Activated gamma-delta T cell (primary cell): ENCODE results near the gene TTC28.
"Not testable (repeated sequence)": the region's sequence is repeated elsewhere in the genome, so short reads cannot be mapped to it uniquely, and the experiment has no call there.

Experiments used
- DNase-seq: peaks from one replicate; lab custom pipeline; 2025; lab: John Stamatoyannopoulos, UW
- total RNA-seq, 2 donors: gene quantifications; one replicate each; lab custom pipeline; 2026; lab: John Stamatoyannopoulos, UW

The TTC28 gene
- 1.9 to 8.4 reads per million in 2 donors for total RNA-seq

DNA sequence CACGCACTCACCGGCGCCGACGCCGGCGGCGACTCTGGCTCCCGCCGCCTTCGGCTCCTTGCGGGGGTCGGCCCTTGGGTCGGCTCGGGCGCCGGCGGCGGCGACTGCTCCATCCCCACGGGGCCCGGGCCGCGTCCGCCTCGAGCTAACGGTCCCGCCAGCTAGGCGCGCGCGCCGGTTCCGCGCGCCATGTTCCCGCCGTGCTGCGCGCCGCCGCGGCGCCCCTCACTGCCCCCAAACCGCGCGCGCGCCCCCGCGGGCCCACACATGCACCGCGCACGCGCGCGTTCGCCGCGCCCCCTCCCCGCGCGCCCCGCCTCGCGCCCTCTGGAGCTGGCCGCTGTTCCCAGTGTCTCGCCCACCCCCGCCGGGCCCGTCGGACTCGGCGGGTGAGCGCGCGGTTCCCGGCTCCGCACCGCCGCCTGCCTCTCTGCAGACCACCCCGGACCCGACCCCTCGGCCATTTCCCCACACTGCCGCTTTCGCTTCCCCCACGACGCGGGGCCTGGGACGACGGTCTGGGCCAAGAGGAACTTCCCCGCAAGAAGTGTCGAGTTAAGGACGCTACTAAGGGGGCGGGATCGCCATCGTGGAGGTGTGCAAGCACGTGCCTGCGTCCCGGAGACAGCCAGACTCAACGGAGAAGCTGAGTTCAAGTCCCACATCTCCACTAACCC is at the start of gene TTC28:
TSS of gene TTC28 (minus strand) at position 230 of the 677 bp plus-strand sequence. CDS start at position 113, 117 bp downstream.
- DNase-seq: peak; percentile 27

DNA sequence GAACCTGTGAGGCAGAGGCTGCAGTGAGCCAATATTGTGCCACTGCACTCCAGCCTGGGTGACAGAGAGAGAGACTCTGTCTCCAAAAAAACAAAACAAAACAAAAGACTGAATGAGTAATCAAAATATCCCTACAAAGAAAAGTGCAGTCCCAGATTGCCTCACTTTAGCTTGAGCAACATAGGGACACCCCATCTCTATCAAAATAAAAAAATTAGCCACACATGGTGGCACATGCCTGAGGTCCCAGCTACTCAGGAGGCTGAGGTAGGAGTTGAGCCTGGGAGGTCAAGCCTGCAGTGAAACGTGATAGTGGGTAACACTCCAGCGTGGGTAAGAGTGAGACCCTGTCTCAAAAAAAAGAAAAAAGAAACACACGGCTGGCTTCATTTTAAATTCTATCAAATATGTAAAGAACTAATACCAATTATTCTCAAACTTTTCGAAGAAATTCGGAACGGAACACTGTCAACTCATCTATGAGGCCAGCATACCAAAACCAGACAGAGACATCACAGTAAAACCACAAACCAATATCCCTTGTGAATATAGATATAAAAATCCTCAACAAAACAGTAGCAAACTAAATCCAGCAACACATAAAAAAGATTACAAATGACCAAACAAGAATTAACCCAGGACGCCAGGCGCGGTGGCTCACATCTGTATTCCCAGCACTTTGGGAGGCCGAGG is 49.1 kb upstream of the TTC28 start:
- no peak for DNase-seq

DNA sequence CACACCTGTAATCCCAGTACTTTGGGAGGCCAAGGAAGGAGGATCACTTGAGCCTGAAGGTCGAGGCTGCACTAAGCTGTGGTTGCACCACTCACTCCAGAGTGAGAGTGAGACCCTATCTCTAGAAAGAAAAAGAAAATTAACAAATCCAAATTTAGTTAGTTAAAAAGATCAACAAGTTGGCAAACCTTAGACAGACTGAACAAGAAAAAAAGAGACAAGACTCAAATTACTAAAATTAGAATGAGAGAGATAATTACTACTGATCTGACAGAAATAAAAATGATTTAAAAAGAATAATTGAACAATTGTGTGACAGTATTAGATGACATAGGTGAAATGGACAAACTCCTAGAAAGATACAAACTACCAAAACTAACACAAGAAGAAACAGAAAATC is 48.4 kb upstream of the TTC28 start:
- DNase-seq: no peak

DNA sequence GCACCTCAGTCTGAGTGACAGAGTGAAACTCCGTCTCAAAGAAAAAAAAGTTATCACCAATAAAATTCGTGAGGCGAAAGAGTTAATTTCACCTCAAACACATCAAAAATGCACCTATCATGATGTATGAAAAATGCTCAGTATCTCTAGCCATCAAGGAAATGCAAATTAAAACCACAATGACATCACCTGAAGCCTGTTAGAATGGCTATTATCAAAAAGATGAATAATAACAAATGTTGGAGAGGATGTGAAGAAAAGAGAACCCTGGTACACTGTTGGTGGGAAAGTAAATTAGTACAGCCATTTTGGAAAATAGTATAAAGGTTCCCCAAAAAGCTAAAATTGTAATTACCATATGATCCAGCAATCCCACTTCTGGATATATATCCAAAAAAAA is 38.4 kb upstream of the TTC28 start:
- DNase-seq: no peak

DNA sequence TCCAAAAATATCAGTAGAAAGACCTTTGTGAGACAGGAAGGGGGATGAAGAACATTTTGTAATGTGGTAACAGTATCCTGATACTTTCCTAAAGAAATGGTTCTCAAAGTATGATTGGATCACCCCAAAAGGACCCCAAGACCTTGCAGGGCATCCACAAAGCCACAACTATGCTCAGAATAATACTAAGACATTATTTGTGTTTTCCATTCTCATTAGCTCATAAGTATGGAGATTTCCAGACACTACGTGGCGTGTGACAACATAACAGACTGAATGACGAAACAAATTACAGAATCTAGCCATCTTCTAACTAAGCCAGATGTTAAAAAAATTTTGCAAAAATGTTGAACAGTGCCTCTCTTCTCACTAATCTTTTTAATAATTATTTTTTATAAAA is 37.0 kb upstream of the TTC28 start:
- DNase-seq: no peak

DNA sequence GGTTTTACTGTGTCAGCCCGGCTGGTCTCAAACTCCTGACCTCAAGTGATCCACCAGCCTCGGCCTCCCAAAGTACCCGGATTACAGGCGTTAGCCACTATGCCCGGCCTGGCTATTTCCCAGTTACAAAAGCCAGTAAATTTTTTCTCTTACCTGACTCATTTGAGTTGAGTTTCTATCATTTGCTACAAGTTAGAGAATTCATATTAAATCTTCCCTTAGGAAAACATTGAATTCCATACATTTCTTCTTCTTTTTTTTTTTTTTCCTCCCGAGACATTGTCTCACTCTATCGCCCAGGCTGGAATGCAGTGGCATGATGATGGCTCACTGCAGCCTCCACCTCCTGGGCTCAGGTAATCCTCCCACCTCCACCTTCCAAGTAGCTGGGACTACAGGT is 36.0 kb upstream of the TTC28 start:
- DNase-seq: no peak

DNA sequence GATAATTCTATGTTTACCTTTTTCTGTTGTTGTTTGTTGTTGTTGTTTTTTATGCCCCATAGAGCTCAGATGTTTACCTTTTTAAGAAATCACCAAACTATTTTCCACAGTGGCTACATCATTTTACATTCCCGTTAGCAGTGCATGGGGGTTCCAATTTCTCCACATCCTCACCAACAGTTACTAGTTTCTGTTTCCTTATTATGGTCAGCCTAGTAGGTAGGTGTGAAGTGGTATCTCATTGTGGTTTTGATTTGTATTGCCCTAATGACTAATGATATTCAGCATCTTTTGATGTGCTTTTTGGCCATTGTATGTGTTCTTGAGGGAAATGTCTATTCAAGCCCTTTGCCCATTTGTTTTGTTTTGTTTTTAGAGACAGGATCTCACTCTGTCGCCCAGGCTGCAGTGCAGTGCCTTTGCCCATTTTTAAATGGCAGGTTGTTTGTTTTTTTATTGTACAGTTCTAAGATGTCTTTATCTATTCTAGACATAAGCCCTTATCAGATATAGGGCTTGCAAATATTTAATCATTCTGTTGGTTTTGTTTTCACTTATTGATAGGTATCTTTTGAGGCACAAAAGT is 34.5 kb upstream of the TTC28 start:
- DNase-seq: no peak

DNA sequence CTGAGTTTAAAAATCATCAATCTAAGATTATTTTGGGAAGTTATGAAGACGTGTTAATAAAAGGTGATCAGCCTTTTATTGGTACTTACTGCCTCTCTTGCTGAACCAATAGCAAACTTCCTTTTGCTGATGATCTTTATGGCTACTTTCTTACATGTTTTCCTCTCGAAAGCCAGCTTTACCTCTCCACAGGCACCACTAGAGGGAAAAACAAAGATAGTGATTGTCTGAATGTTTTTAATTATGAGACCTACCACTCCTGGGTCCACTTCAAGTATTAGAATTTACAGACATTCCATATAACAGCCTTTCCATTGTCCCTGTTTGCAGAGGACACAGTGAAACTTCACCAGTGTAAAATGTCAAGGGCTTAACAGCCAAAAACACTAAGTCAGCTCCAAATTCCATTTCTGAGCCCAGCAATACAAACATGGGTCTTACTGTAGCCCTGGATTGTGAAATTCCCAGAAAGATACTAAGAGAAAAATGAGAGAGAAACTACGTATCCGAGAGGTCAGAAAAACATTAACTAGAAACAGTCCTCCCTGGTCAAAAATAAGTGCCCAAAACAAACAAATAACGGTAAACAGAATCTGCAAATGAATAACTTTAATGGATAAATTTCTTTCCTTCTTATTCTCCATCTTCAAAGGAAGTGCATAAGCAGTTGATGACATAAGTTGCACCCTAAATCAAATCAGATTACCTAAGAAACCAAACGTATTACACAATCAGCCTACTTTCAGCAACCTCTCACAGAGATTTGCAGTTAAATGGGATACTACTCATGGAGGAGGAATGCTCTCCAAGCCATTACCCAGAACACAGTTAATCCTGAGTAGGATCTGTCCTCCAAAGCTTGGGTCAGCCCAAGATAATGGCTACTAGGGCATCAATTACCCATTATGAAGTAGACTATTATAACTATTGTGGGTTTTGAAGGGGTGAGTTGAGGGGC is 32.5 kb upstream of the TTC28 start:
- no peak for DNase-seq

DNA sequence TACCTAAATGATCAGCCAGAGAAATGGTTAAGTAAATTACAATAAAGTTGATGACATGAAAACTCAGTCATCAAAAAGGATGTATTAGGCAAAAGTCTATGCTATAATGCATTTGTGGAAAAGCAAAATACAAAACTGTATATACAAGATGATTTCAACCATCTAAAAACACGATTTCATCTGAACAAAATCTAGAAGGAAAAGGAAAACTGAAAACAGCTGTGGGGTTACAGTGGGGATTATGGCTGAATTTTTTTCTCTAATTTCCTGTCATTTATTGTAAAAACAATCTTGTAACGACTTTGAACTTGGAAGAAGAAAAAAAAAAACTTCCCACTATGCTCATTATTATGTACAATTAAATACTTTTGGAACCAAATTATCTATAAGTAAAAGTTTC is 31.7 kb upstream of the TTC28 start:
- DNase-seq: no peak

DNA sequence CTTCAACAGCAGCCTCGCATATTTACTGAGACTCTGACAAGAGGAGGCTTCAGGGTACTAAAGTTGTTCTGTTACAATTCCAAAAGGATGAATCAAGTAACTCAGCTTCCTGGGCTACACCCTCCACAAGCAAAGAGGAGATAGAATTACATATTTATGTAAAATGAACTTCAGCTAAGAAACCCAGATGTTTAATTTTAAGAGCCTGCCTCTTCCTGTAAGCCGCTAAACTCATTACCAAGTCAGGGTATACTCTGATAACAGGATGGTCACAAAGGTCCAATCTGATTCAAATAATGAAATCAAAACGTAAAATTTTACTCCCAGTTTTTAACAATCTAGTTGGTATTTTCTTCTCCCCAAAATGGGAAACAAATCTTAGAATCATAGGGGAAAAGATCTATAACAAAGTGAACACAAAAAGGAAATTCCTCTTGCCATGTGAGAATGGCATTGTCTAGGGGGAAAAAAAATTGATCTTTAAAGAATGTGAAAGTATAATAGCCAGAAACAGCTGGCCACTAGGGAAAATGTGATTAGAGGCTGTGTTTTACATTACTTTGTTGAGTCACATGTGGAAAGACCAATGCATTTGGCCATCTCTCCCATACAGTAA is 31.0 kb upstream of the TTC28 start:
- DNase-seq: no peak

DNA sequence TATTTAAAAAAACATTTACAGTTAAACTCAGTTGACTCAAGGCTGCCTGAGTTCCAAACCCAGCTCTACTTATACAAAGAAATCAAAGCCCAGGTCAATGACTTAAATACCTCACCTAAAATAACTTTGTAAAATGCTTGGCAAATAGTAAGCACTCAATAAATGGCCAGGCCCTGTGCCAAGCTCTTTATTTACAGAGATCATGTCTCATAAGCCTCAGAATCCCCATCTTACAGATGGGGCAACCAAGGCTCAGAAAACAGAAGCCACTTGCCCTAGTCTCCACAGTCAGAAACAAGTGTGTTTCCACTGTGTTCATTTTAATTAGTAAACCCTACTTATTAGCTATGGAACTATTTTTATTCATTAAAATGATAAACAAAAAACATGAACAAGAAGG is 30.5 kb upstream of the TTC28 start:
- DNase-seq: no peak

DNA sequence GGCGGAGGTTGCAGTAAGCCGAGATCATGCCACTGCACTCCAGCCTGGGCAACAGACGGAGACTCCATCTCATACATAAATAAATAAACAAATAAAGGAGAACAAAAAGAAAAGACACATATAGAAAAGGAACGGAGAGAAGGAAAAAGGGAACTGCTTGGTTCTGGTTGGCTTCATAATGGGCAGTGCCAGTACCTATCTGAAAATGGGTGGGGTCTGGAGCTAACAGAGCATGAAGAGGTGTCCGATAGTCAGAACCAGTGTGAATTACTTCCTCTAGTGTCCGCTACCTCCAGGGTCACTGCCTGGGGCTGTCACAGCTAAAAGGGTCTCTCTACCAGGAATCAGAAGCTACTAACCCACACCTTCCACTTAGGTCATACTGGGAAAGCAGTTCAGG is 27.2 kb upstream of the TTC28 start:
- DNase-seq: no peak

DNA sequence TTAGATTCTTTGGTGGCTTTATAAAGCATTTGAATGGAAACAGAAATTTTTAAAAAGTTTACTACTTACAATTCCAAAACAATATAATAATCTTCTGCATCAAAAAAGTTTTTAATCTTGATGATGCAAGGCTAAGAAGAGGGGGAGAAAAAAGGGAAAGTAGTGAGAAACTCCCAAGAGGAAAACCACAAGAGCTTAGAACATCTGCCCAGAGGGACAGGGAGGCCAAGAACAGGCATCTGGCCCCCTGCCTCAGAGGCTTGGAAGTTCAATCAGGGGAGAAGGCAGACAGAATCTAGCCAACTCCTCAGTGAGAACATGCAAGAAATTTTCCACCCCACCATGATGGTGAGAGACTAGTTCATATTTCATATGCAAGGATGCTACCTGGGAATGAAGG is 23.8 kb upstream of the TTC28 start:
- DNase-seq: no peak

DNA sequence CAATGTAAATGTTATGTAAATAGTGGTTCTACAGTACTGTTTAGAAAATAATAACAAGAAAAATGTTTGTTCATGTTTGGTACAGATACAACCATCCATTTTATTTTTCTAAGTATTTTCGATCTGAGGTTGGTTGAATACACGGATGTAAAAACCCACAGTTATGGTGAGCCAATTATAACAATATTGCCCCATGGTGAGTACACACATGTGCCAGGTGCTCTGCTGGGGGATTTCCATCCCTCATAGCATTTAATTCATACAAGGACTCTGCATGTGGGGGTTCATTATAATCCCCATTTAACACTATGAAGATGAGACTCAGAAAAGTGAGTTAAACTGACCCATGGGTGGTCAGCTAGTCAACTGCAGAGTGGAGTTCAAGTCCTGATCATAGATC is 23.3 kb upstream of the TTC28 start:
- DNase-seq: no peak

DNA sequence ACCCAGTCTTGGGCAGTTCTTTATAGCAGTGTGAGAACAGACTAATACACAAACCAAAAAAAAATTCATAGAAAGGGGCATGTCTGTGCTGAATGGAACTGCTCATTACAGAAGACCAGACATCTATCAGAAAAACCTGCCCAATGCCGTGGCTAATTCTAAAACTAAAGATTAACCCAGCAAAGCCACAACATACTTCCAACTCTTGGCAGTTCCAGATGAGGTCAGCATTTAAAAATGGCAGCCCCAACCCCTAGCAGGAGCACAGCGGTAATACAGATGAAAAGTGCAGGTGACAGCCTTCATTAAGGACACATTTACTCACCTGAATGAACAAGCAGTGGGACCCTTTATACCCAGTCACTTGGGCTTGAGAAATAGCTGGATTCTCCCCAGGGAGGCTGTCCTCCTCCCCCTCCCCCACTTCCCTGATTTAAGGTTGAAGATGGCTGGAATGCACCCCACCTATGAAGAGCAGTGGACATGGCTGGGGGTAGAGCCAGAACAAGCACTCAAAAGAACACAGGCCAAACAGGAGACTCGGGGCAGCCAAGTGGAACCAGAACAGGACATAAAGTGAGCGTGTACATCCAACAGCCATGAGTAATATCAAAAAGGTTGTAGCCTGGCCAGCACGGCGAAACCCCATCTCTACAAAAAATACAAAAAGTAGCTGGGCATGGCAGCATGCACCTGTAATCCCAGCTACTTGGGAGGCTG is 13.6 kb upstream of the TTC28 start:
- not testable (repeated sequence) for DNase-seq

DNA sequence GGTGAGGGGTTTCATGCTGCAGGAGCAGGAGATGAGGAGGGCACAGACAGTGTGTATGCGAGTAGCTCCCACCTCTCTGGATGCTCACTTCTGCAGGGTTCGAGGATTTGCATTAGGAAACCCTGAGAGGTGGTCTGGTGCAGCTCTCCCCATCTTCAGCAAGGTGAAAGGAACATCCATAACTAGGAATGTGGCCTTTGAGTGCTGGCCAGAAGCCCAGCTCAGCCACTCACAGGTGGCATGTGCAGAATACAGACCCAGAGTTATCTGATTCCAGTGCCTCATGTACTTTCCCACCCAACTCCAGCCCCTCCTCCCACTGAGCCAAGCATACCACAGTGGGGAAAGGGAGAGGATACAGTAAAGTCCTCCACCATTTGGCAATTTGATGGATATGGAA is 10.2 kb upstream of the TTC28 start:
- DNase-seq: not testable (repeated sequence)

DNA sequence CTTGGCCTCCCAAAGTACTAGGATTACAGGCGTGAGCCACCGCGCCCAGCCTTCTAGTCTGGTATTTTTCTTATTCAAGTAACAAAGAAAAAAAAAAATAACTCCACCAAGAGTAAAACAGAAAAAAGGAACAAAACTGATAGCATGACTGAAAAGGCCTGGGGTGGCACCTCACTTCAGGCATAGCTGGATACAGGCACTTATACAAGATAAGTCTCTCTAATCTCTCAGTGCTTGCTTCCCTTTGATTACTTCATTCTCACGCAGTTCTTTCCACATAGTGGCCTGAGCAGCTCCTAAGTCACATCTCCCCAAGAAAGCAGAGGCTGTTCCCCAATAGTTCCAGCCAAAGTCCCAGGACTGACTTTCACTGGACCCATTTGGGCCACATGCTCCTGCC is 3.3 kb upstream of the TTC28 start:
- not testable (repeated sequence) for DNase-seq

DNA sequence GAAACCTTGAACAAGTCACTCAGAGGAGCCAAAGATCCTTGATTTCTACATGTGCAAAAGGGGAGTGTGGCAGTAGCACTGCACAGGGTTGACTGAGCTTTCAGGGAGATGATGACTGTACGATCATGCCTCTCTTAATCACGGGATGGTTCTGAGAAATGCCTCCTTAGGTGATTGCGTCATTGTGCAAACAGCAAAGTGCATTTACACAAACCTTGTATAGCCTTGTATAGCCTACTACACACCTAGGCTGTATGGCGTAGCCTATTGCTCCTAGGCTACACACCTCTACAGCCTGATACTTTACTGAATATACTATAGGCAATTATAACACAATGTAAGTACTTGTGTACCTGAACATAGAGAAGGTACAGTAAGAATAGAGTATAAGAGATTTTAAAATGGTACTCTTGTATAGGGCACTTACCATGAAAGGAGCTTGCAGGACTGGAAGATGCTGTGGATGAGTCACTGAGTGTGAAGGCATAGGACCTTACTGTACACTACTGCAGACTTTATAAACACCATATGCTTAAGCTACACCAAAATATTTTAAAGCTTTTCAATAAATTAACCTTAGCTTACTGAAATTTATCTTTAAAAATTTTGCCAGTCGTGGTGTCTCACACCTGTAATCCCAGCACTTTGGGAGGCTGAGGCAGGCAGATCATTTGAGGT is 1.3 kb upstream of the TTC28 start:
- DNase-seq: not testable (repeated sequence)

DNA sequence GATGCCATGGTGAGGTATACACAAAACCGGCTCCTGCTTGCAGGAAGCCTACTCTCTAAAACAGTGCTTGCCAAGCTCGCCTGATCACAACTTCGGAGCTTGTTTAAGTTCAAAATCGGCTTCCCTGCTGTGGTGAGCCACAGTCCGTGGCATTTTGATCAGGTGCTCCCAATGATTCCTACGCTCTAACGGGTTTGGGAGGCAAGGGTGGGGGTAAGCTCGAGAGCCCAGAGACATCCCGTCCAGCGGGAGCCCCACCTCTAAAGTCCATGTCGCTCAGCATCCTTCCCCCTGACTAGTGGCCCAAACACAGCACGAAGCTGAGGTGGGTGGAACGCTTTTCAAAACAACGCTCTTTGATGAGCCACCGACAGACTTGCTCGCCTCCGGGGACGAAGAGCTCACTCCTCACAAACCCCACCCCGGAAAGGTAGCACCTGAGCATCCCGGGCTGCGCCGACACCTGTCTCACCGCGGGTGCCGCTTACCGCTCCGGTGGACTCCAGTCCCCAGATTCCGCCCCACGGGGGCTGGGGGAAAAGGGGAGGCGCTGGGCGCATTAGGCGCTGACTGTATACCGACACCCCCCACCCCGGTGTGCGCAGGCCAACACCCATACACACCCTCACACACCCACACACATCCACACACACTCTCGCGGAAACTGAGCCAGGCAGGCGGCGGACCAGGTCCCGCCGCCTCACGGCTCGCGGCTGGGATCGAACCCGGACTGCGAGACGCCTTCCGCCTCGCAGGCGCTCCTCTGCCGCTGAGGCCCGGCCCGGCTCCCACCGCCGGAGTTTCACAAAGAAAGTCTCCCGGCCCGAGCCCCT is 646 bp downstream of the TTC28 start:
- peak; percentile 21 for DNase-seq
